Subcutaneous adipose tissue (tissue), 4 donors: ENCODE measurements around the gene TRDN. TPM values are rescaled to one million over a fixed set of nuclear protein-coding genes. Genes with fewer than 3 reads are reported as not detected.

Source experiments
- total RNA-seq, 4 donors: library from RNA; depleted of rRNA; stranded (reverse); fragments of >200 nt; gene quantifications; one replicate each; pipeline ENCODE4 v1.1.0, GENCODE V29; 2016
- TF ChIP-seq, protein P1 (sequence below): fragments of 450-650 bp; IDR thresholded peaks from one replicate; pipeline ENCODE4 v1.5.1; 2016; ENCODE audit warnings: low read depth, mild to moderate bottlenecking, control low read depth, antibody characterized with exemption, moderate library complexity

Gene TRDN
- total RNA-seq, 4 donors from 2014 or later = under 0.01 to 2.8 (median 2.2) TPM; not detected in 1

DNA sequence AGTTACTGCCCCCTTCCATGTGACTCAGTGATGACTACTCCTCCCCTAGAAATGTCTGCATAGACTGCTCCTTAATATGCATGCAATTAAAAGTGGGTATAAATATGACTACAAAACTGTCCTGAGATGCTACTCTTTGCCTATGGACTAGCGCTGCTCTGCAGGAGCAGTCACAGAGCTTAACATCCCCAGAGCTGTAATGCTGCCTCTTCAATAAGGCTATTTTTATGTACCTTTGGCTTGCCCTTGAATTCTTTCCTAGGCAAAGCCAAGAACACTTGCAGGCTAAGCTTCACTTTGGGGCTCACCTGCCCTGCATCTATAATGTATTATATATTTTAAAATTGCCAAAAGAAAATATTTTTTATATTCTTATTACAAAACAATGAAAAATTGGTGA, 341.6 kb downstream of the TRDN start:
- TF ChIP-seq, protein P1, sequence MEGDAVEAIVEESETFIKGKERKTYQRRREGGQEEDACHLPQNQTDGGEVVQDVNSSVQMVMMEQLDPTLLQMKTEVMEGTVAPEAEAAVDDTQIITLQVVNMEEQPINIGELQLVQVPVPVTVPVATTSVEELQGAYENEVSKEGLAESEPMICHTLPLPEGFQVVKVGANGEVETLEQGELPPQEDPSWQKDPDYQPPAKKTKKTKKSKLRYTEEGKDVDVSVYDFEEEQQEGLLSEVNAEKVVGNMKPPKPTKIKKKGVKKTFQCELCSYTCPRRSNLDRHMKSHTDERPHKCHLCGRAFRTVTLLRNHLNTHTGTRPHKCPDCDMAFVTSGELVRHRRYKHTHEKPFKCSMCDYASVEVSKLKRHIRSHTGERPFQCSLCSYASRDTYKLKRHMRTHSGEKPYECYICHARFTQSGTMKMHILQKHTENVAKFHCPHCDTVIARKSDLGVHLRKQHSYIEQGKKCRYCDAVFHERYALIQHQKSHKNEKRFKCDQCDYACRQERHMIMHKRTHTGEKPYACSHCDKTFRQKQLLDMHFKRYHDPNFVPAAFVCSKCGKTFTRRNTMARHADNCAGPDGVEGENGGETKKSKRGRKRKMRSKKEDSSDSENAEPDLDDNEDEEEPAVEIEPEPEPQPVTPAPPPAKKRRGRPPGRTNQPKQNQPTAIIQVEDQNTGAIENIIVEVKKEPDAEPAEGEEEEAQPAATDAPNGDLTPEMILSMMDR = no peak

DNA sequence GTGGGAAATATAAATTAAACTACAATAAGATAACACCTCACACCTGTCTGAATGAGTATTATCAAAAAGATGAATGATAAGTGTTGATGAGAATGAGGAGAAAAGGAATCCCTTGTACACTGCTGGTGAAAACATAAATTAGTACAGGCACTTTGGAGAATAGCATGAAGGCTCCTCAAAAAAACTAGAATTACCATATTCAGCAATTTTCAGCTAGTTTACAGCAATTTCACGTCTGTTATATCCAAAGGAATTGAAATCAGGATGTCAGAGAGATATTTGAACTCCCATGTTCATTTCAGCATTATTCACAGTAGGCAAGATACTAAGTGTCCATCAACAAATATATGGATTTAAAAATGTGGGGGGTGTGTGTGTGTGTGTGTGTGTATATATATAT, 348.1 kb downstream of the TRDN start:
- TF ChIP-seq, protein P1 = no peak

DNA sequence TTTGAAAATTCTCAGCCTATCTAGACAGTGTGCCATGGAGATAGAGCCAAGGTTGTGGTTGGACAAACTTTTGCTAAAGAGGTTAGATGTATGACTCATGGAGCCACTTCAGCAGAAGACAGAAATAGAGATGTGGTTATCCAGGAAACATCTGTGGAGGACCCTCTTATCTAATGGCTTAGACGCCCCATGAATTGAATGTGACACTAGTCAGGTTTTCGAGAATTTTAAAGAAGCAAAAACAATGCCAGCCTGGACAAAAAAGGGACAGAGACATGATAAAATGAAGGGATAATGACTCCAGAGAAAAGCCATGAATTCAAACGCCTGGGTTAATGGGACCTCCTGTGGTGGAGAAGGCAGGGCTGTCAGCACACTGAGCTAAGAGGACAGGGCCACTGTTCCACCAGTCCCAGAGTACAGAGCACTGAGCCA, 360.2 kb downstream of the TRDN start:
- TF ChIP-seq, protein P1 = no peak

DNA sequence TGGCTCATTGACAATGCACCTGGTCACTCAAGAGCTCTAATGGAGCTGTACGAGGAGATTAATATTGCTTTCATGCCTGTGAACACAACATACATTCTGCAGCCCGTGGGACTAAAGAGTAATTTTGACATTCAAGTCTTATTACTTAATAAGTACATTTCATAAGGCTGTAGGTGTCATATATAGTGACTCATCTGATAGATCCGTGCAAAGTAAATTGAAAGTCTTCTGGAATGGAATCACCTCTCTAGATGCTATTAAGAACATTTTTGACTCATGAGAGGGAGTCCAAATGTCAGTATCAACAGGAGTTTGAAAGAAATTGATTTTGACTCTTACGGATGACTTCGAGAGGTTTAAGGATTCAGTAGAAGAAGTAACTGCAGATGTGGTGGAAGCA, 372.8 kb downstream of the TRDN start:
- TF ChIP-seq, protein P1 = no peak

DNA sequence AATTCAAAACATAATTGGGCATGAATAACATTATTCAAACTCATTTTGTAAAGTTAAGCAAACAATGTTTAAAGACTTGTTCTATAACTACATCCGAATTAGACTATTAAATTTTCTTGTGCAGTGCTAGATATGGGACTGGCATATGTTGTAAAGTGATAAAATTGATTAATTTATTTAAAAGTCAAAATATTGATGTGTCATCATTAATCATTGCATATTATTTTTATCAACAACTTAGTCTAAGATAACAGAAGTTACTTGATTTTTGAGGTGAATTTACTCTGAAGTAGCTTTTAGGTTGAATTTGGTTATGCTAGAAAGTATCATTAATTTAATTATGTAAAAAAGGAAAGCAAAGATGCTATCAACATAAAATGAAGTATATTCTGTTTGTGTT, 396.1 kb downstream of the TRDN start:
- TF ChIP-seq, protein P1 = no peak

DNA sequence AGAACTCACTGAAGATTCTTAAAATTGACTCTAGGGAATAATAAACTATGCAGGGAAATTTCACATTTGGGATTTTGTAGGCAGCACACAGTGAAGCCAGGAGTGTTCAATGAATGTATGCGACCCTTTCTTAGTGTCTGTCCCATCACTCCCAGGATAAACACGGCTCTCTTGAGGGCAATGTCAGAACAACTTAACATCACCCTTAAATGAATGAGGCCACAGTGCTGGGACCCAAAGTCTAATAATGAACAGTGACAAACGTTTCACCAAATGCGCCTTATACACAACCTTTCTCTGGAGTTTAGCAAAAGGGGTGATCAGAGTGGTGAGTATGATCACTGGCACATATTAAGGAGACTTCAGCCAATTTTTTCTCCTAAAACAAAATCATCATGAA, 403.4 kb downstream of the TRDN start:
- TF ChIP-seq, protein P1 = no peak

DNA sequence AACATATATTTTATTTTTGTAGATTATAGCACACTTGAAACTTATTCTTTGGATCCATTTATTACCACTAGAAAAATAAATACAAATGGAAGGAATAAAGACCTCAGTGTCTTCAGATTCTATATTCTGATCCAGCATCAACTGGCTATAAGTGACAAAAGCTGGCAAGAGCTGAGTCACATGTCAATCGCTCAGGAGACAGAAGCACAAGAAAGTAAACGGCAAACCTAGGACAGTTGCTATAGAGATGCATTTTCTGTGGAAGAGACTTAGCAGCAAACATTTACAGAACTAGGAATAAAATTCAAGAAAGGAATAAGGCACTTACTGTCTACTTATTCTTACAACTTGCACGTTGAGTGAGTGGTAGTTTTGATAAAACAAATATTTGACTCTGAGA, 410.4 kb downstream of the TRDN start:
- TF ChIP-seq, protein P1 = no peak
